HG03064 (cell line): ENCODE data around the gene CDK18.
"Not testable (repeated sequence)": the region's sequence is repeated elsewhere in the genome, so short reads cannot be mapped to it uniquely, and the experiment has no call there.

Experiments
- ATAC-seq: cut with Tn5 transposase; IDR thresholded peaks from one replicate; pipeline ENCODE4 v1.9.1; 2021; ENCODE audit warnings: low read depth; ENCODE audit not compliant: unreplicated experiment

CDK18 gene

GRCh38 chr1:205480349-205480985 lies 24.0 kb upstream of the CDK18 start:
- ATAC-seq: no peak

- ATAC-seq: no peak
Observed at GRCh38 chr1:205481218-205481617, 23.3 kb upstream of the CDK18 start.

GRCh38 chr1:205481629-205482151 lies 22.8 kb upstream of the CDK18 start:
- no peak for ATAC-seq

GRCh38 chr1:205482587-205482986 lies 21.9 kb upstream of the CDK18 start:
- ATAC-seq: not testable (repeated sequence)

GRCh38 chr1:205483372-205483771 lies 21.1 kb upstream of the CDK18 start:
- no peak for ATAC-seq

GRCh38 chr1:205484985-205485967 lies 19.2 kb upstream of the CDK18 start:
- no peak for ATAC-seq

- no peak for ATAC-seq
Observed at GRCh38 chr1:205486258-205486657, 18.2 kb upstream of the CDK18 start.

GRCh38 chr1:205488074-205488723 lies 16.3 kb upstream of the CDK18 start:
- ATAC-seq: no peak

GRCh38 chr1:205491794-205492193 lies 12.7 kb upstream of the CDK18 start:
- no peak for ATAC-seq

GRCh38 chr1:205492201-205492667 lies 12.2 kb upstream of the CDK18 start:
- no peak for ATAC-seq

GRCh38 chr1:205492774-205493173 lies 11.7 kb upstream of the CDK18 start:
- ATAC-seq: no peak

- no peak for ATAC-seq
Observed at GRCh38 chr1:205493241-205494085, 11.0 kb upstream of the CDK18 start.

GRCh38 chr1:205494115-205494514 lies 10.4 kb upstream of the CDK18 start:
- ATAC-seq: no peak

GRCh38 chr1:205495237-205495823 lies 9.1 kb upstream of the CDK18 start:
- ATAC-seq: no peak

GRCh38 chr1:205496661-205497060 lies 7.8 kb upstream of the CDK18 start:
- ATAC-seq: no peak

- ATAC-seq: no peak
Observed at GRCh38 chr1:205497351-205497750, 7.1 kb upstream of the CDK18 start.

GRCh38 chr1:205499789-205500188 lies 4.7 kb upstream of the CDK18 start:
- ATAC-seq: no peak

- ATAC-seq: no peak
Observed at GRCh38 chr1:205500240-205501233, 3.9 kb upstream of the CDK18 start.
